Measurements from ENCODE around the gene NECTIN1. TPM values are rescaled to one million over a fixed set of nuclear protein-coding genes. Genes with fewer than 3 reads are reported as not detected.

NECTIN1 gene
- total and polyA plus RNA-seq, 2 of the 13 experiments (the other 11 are each of a cell fraction or from before 2014, with no cell fraction given), result 3.9 to 7.3 TPM

GRCh38 chr11:119666463-119667131 is 62.4 kb downstream of the NECTIN1 start (continued):
- TF ChIP-seq PRDM10 (CRISPR knock-in tag; IDR thresholded peaks at IDR 0.05; ENCODE audit: low read depth) (no peak), GATAD2A (CRISPR knock-in tag; IDR thresholded peaks at IDR 0.05) (peak; percentile 53; the same call in 1 of the 2 replicates), TERF1 (CRISPR knock-in tag; IDR thresholded peaks at IDR 0.05) (no peak), ZNF124 (CRISPR knock-in tag; IDR thresholded peaks at IDR 0.05) (no peak), AKNA (CRISPR knock-in tag; IDR thresholded peaks at IDR 0.05; ENCODE audit: borderline replicate concordance) (no peak), TCF7L2 (IDR thresholded peaks at IDR 0.05; ENCODE audit: low read depth, low read length) (no peak), MTF2 (CRISPR knock-in tag; IDR thresholded peaks at IDR 0.05; ENCODE audit: borderline replicate concordance) (no peak), ZMAT3 (CRISPR knock-in tag; conservative IDR thresholded peaks at IDR 0.05) (no peak), PBX2 (CRISPR knock-in tag; IDR thresholded peaks at IDR 0.05) (no peak), PHF8 (CRISPR knock-in tag; IDR thresholded peaks at IDR 0.05) (no peak), ZNF431 (CRISPR knock-in tag; IDR thresholded peaks at IDR 0.05; ENCODE audit: borderline replicate concordance, low read depth) (no peak), IRF1 (CRISPR knock-in tag; IDR thresholded peaks at IDR 0.05; ENCODE audit: low read depth) (no peak), DPF2 (CRISPR knock-in tag; IDR thresholded peaks at IDR 0.05; ENCODE audit: borderline replicate concordance, low read depth) (no peak), ZNF251 (CRISPR knock-in tag; IDR thresholded peaks at IDR 0.05) (no peak), CBX1 (IDR thresholded peaks at IDR 0.05; ENCODE audit: low read depth) (peak; percentile 28), NAIF1 (CRISPR knock-in tag; IDR thresholded peaks at IDR 0.05; ENCODE audit: borderline replicate concordance) (no peak)

All from HepG2 (cell line).